Natural killer cell (primary cell): Measurements from ENCODE around the gene TOMM40L. TPM values are rescaled to one million over a fixed set of nuclear protein-coding genes. Genes with fewer than 3 reads are reported as not detected.

Experiments used
- ATAC-seq, 3 donors: fragments of 150-1000 bp in 2 of 3; fragments of 200-7000 bp in 1 of 3; cut with Tn5 transposase; 1 replicate in 1 of 3; 2 replicates in 2 of 3; pipeline ENCODE4 v1.10.0; 2021; ENCODE audit warnings: mild to moderate bottlenecking in 2 of 3, moderate library complexity in 2 of 3
- DNase-seq, 2 donors: peaks; one replicate each; pipeline versions ENCODE4 v3.0.0 to v3.0.0-alpha.2; 2013 to 2021; ENCODE audit warnings: mixed read lengths in 1 of 2
- H3K27ac ChIP-seq: one replicate; pipeline ENCODE4 v1.5.1; 2013; ENCODE audit warnings: mild to moderate bottlenecking, low read length
- H3K27me3 ChIP-seq: one replicate; pipeline ENCODE4 v1.6.1; 2013; ENCODE audit warnings: low read length; ENCODE audit not compliant: control insufficient read depth, insufficient read depth
- H3K36me3 ChIP-seq: one replicate; pipeline ENCODE4 v1.6.1; 2013; ENCODE audit warnings: low read length; ENCODE audit not compliant: control insufficient read depth, insufficient read depth
- H3K4me1 ChIP-seq: one replicate; pipeline ENCODE4 v1.6.1; 2013; ENCODE audit warnings: low read length; ENCODE audit not compliant: control insufficient read depth, insufficient read depth
- H3K4me3 ChIP-seq: one replicate; pipeline ENCODE4 v1.5.1; 2013; ENCODE audit warnings: low read length
- H3K9me3 ChIP-seq: one replicate; pipeline ENCODE4 v1.6.1; 2013; ENCODE audit warnings: low read length; ENCODE audit not compliant: control insufficient read depth, insufficient read depth
- H3K27ac Mint-ChIP-seq, 2 donors: one replicate each; pipeline ENCODE4 v1.8.0; 2022; ENCODE audit warnings: mild to moderate bottlenecking in 2 of 2, mixed read lengths in 2 of 2, moderate library complexity in 1 of 2
- H3K27me3 Mint-ChIP-seq, 2 donors: one replicate each; pipeline ENCODE4 v1.8.0; 2022; ENCODE audit warnings: low read depth in 2 of 2, mixed read lengths in 2 of 2
- H3K36me3 Mint-ChIP-seq: one replicate; pipeline ENCODE4 v1.8.0; 2022; ENCODE audit warnings: mixed read lengths
- H3K4me1 Mint-ChIP-seq, 2 donors: one replicate each; pipeline ENCODE4 v1.8.0; 2022; ENCODE audit warnings: mixed read lengths in 2 of 2
- H3K4me3 Mint-ChIP-seq: one replicate; pipeline ENCODE4 v1.8.0; 2022; ENCODE audit warnings: mild to moderate bottlenecking, moderate library complexity, mixed read lengths
- H3K9me3 Mint-ChIP-seq, 2 donors: one replicate each; pipeline ENCODE4 v1.8.0; 2022; ENCODE audit warnings: mixed read lengths in 2 of 2
- CTCF ChIP-seq: fragments of 200-600 bp; IDR thresholded peaks from one replicate; pipeline ENCODE4 v1.8.0; 2022; ENCODE audit warnings: antibody characterized with exemption
- WGBS: methylation state at CpG from one replicate; pipeline ENCODE4 v1.1.7; 2013; ENCODE audit warnings: missing lambda C conversion rate; ENCODE audit not compliant: insufficient coverage; 5-methylcytosine and 5-hydroxymethylcytosine counted together
- intact Hi-C: fragments of 100-400 bp; cut with micrococcal nuclease; formaldehyde crosslinking; loops from one replicate; pipeline ENCODE4 v1.14.2; 2022
- total RNA-seq, 4 donors: library from RNA; stranded (reverse); fragments of 120-200 nt in 1 of 4; gene quantifications; one replicate each; pipeline versions ENCODE4 v1.2.3 to v1.2.4, GENCODE V29; 2013 to 2022

Gene TOMM40L
- total RNA-seq, 3 donors from 2014 or later (not counting 1 experiment from before 2014, with no cell fraction given): 16.6 to 23.6 (median 22.8) TPM

- no peak for TF ChIP-seq CTCF
- H3K4me1 ChIP-seq: peaks cover 72% of the 10 kb centered on the region
- no peaks in the 10 kb centered on the region for H3K9me3 ChIP-seq
- WGBS: 0% methylated on average over 3 of the region's 3 CpGs
- intact Hi-C loops: loop anchor here (1.0 to 2.0 kb wide), 3 partner anchors 18 to 40 kb away; partner anchors contain the start of gene PPOX
- H3K4me3 ChIP-seq: no peak overlapping the region
- Mint-ChIP-seq H3K27ac (peak overlapping the region; percentile 95 to 97), H3K27me3 (no peaks in the 10 kb centered on the region), H3K4me1 (peaks cover 79 to 80% of the 10 kb centered on the region in 2 donors), H3K9me3 (no peaks in the 10 kb centered on the region), H3K36me3 (no peaks in the 10 kb centered on the region), H3K4me3 (peak overlapping the region; percentile 75)
- no peaks in the 10 kb centered on the region for H3K27me3 ChIP-seq
- DNase-seq: peak; percentile 60 to 93
- peak overlapping the region; percentile 83 for H3K27ac ChIP-seq
- H3K36me3 ChIP-seq: no peaks in the 10 kb centered on the region
- peak; percentile 69 to 86 (median 86) for ATAC-seq
Measured at GRCh38 chr1:161185282-161185682, 40.6 kb upstream of the TOMM40L start.

GRCh38 chr1:161185732-161186311 is 40.0 kb upstream of the TOMM40L start:
- Histone ChIP-seq H3K27me3 (no peaks in the 10 kb centered on the region), H3K9me3 (no peaks in the 10 kb centered on the region), H3K36me3 (no peaks in the 10 kb centered on the region), H3K4me1 (peaks cover 72% of the 10 kb centered on the region), H3K4me3 (no peak overlapping the region), H3K27ac (peak overlapping the region; percentile 83)
- Mint-ChIP-seq H3K36me3 (no peaks in the 10 kb centered on the region), H3K9me3 (no peaks in the 10 kb centered on the region), H3K27ac (peak overlapping the region; percentile 95 to 97), H3K4me3 (peak overlapping the region; percentile 75), H3K4me1 (peaks cover 74 to 75% of the 10 kb centered on the region in 2 donors), H3K27me3 (no peaks in the 10 kb centered on the region)
- TF ChIP-seq CTCF: no peak
- intact Hi-C loops: loop anchor here (1.0 to 2.0 kb wide), 3 partner anchors 19 to 39 kb away; partner anchors contain the start of gene PPOX
- DNase-seq: peak in 1 of 2 donors; percentile 43
- 0% methylated on average over 1 of the region's 2 CpGs for WGBS
- ATAC-seq: peak; percentile 2 to 31 (median 10)

- Mint-ChIP-seq H3K4me3 (peak overlapping the region; percentile 37), H3K4me1 (peaks cover 66 to 70% of the 10 kb centered on the region in 2 donors), H3K27me3 (no peaks in the 10 kb centered on the region), H3K36me3 (no peaks in the 10 kb centered on the region), H3K27ac (peak overlapping the region; percentile 95 to 97), H3K9me3 (no peaks in the 10 kb centered on the region)
- H3K4me1 ChIP-seq: peaks cover 64% of the 10 kb centered on the region
- H3K36me3 ChIP-seq: no peaks in the 10 kb centered on the region
- peak overlapping the region; percentile 83 for H3K27ac ChIP-seq
- H3K27me3 ChIP-seq: no peaks in the 10 kb centered on the region
- intact Hi-C loops: no loop called here
- ATAC-seq (no peak), DNase-seq (no peak)
- H3K9me3 ChIP-seq: no peaks in the 10 kb centered on the region
- TF ChIP-seq CTCF: no peak
- 61% methylated on average over 3 of the region's 3 CpGs for WGBS
- no peak overlapping the region for H3K4me3 ChIP-seq
Measured at GRCh38 chr1:161187311-161187710, 38.5 kb upstream of the TOMM40L start.

- ATAC-seq: no peak
- TF ChIP-seq CTCF: no peak
- 78% methylated on average over 6 of the region's 6 CpGs for WGBS
- Mint-ChIP-seq H3K4me1 (peaks cover 67 to 68% of the 10 kb centered on the region in 2 donors), H3K27ac (peak overlapping the region; percentile 73 to 95), H3K4me3 (no peak overlapping the region), H3K9me3 (no peaks in the 10 kb centered on the region), H3K36me3 (no peaks in the 10 kb centered on the region), H3K27me3 (no peaks in the 10 kb centered on the region)
- intact Hi-C loops: no loop called here
- Histone ChIP-seq H3K36me3 (no peaks in the 10 kb centered on the region), H3K9me3 (no peaks in the 10 kb centered on the region), H3K4me1 (peaks cover 64% of the 10 kb centered on the region), H3K27ac (peak overlapping the region; percentile 22), H3K4me3 (no peak overlapping the region), H3K27me3 (no peaks in the 10 kb centered on the region)
- no peak for DNase-seq
Measured at GRCh38 chr1:161188381-161188780, 37.5 kb upstream of the TOMM40L start.
